ENCODE measurements around the gene DISC1. TPM values are rescaled to one million over a fixed set of nuclear protein-coding genes. Genes with fewer than 3 reads are reported as not detected.
A peak's percentile ranks its signal among the peaks of the same experiment; 100 is the strongest.

The DISC1 gene
- total RNA-seq, 2 donors from 2014 or later: 3.9 to 8.2 TPM

GRCh38 chr1:232038706-232039677 is 412.4 kb downstream of the DISC1 start:
- Mint-ChIP-seq H3K4me3 (no peak overlapping the region), H3K27me3 (no peaks in the 10 kb centered on the region), H3K36me3 (ENCODE audit: low read depth) (peaks cover 4% of the 10 kb centered on the region), H3K4me1 (no peaks in the 10 kb centered on the region), H3K27ac (no peak overlapping the region), H3K9me3 (no peaks in the 10 kb centered on the region)
- ATAC-seq (replicated peaks): peak; percentile 29

GRCh38 chr1:232040260-232040659 is 413.7 kb downstream of the DISC1 start:
- Mint-ChIP-seq H3K27me3 (peaks cover 3% of the 10 kb centered on the region), H3K4me3 (no peak overlapping the region), H3K4me1 (peaks cover 2% of the 10 kb centered on the region), H3K9me3 (peaks cover under 1% of the 10 kb centered on the region), H3K36me3 (ENCODE audit: low read depth) (peaks cover 4% of the 10 kb centered on the region), H3K27ac (no peak overlapping the region)
- no peak for ATAC-seq (replicated peaks)

GRCh38 chr1:232044728-232045127 is 418.1 kb downstream of the DISC1 start:
- Mint-ChIP-seq H3K4me1 (peaks cover 8% of the 10 kb centered on the region), H3K27ac (no peak overlapping the region), H3K9me3 (peaks cover 4% of the 10 kb centered on the region), H3K27me3 (peaks cover 6% of the 10 kb centered on the region), H3K4me3 (no peak overlapping the region), H3K36me3 (ENCODE audit: low read depth) (no peaks in the 10 kb centered on the region)
- no peak for ATAC-seq (replicated peaks)

GRCh38 chr1:232045139-232045994 is 418.8 kb downstream of the DISC1 start:
- Mint-ChIP-seq H3K4me3 (no peak overlapping the region), H3K27ac (no peak overlapping the region), H3K9me3 (peaks cover 4% of the 10 kb centered on the region), H3K36me3 (ENCODE audit: low read depth) (no peaks in the 10 kb centered on the region), H3K4me1 (peaks cover 8% of the 10 kb centered on the region), H3K27me3 (peaks cover 6% of the 10 kb centered on the region)
- ATAC-seq (replicated peaks): no peak

GRCh38 chr1:232046451-232047306 is 420.1 kb downstream of the DISC1 start:
- Mint-ChIP-seq H3K9me3 (peaks cover 4% of the 10 kb centered on the region), H3K4me3 (no peak overlapping the region), H3K27ac (no peak overlapping the region), H3K27me3 (peaks cover 6% of the 10 kb centered on the region), H3K4me1 (peaks cover 8% of the 10 kb centered on the region), H3K36me3 (ENCODE audit: low read depth) (no peaks in the 10 kb centered on the region)
- peak; percentile 87 for ATAC-seq (replicated peaks)

- peaks cover 6% of the 10 kb centered on the region for H3K27me3 Mint-ChIP-seq
- H3K4me3 Mint-ChIP-seq: no peak overlapping the region
- H3K36me3 Mint-ChIP-seq (ENCODE audit: low read depth): no peaks in the 10 kb centered on the region
- H3K4me1 Mint-ChIP-seq: peaks cover 8% of the 10 kb centered on the region
- H3K9me3 Mint-ChIP-seq: peaks cover 4% of the 10 kb centered on the region
- H3K27ac Mint-ChIP-seq: no peak overlapping the region
- no peak for ATAC-seq (replicated peaks)
Observed at GRCh38 chr1:232047473-232047872, 420.9 kb downstream of the DISC1 start.

- Mint-ChIP-seq H3K4me3 (no peak overlapping the region), H3K9me3 (peaks cover 4% of the 10 kb centered on the region), H3K27me3 (peaks cover 6% of the 10 kb centered on the region), H3K27ac (no peak overlapping the region), H3K36me3 (ENCODE audit: low read depth) (no peaks in the 10 kb centered on the region), H3K4me1 (peaks cover 8% of the 10 kb centered on the region)
- ATAC-seq (replicated peaks): no peak
Observed at GRCh38 chr1:232048481-232048880, 421.9 kb downstream of the DISC1 start.

- Mint-ChIP-seq H3K27me3 (peaks cover 6% of the 10 kb centered on the region), H3K36me3 (ENCODE audit: low read depth) (no peaks in the 10 kb centered on the region), H3K4me3 (no peak overlapping the region), H3K9me3 (peaks cover 4% of the 10 kb centered on the region), H3K27ac (no peak overlapping the region), H3K4me1 (peaks cover 8% of the 10 kb centered on the region)
- ATAC-seq (replicated peaks): no peak
Observed at GRCh38 chr1:232049335-232049734, 422.7 kb downstream of the DISC1 start.

GRCh38 chr1:232057217-232057895 is 430.8 kb downstream of the DISC1 start:
- Mint-ChIP-seq H3K27me3 (no peaks in the 10 kb centered on the region), H3K4me3 (no peak overlapping the region), H3K27ac (no peak overlapping the region), H3K36me3 (ENCODE audit: low read depth) (no peaks in the 10 kb centered on the region), H3K4me1 (no peaks in the 10 kb centered on the region), H3K9me3 (no peaks in the 10 kb centered on the region)
- no peak for ATAC-seq (replicated peaks)

GRCh38 chr1:232057896-232058274 is 431.3 kb downstream of the DISC1 start:
- Mint-ChIP-seq H3K27ac (no peak overlapping the region), H3K9me3 (no peaks in the 10 kb centered on the region)

GRCh38 chr1:232059726-232060374 is 433.3 kb downstream of the DISC1 start:
- Mint-ChIP-seq H3K4me3 (no peak overlapping the region), H3K4me1 (no peaks in the 10 kb centered on the region)

More at GRCh38 chr1:232057896-232058274, 431.3 kb downstream of the DISC1 start:
- H3K27me3 Mint-ChIP-seq: no peaks in the 10 kb centered on the region
- H3K4me3 Mint-ChIP-seq: no peak overlapping the region
- H3K4me1 Mint-ChIP-seq: no peaks in the 10 kb centered on the region
- no peak for ATAC-seq (replicated peaks)
- no peaks in the 10 kb centered on the region for H3K36me3 Mint-ChIP-seq (ENCODE audit: low read depth)

GRCh38 chr1:232062967-232063366 is 436.4 kb downstream of the DISC1 start:
- H3K4me1 Mint-ChIP-seq: no peaks in the 10 kb centered on the region
- no peaks in the 10 kb centered on the region for H3K9me3 Mint-ChIP-seq
- H3K27ac Mint-ChIP-seq: no peak overlapping the region
- no peaks in the 10 kb centered on the region for H3K36me3 Mint-ChIP-seq (ENCODE audit: low read depth)
- no peaks in the 10 kb centered on the region for H3K27me3 Mint-ChIP-seq
- no peak for ATAC-seq (replicated peaks)
- H3K4me3 Mint-ChIP-seq: no peak overlapping the region

More at GRCh38 chr1:232059726-232060374, 433.3 kb downstream of the DISC1 start:
- Mint-ChIP-seq H3K36me3 (ENCODE audit: low read depth) (no peaks in the 10 kb centered on the region), H3K27me3 (no peaks in the 10 kb centered on the region), H3K9me3 (no peaks in the 10 kb centered on the region), H3K27ac (no peak overlapping the region)
- ATAC-seq (replicated peaks): no peak

GRCh38 chr1:232066521-232066920 is 439.9 kb downstream of the DISC1 start:
- no peak overlapping the region for H3K4me3 Mint-ChIP-seq
- no peaks in the 10 kb centered on the region for H3K27me3 Mint-ChIP-seq
- H3K4me1 Mint-ChIP-seq: no peaks in the 10 kb centered on the region
- H3K27ac Mint-ChIP-seq: no peak overlapping the region
- H3K36me3 Mint-ChIP-seq (ENCODE audit: low read depth): no peaks in the 10 kb centered on the region
- H3K9me3 Mint-ChIP-seq: no peaks in the 10 kb centered on the region
- ATAC-seq (replicated peaks): no peak
